Nephron (organoid): Measurements from ENCODE around the gene POU6F2.
"Not testable (repeated sequence)": the region's sequence is repeated elsewhere in the genome, so short reads cannot be mapped to it uniquely, and the experiment has no call there.

Experiments used
- H3K27ac Mint-ChIP-seq, 3 experiments: 2 replicates each; pipeline ENCODE4 v1.8.0; 2020; ENCODE audit warnings: mixed read lengths in 3 of 3, mild to moderate bottlenecking in 2 of 3, moderate library complexity in 1 of 3
- H3K27me3 Mint-ChIP-seq: 2 replicates; pipeline ENCODE4 v1.8.0; 2021; ENCODE audit warnings: low read depth, mild to moderate bottlenecking, moderate library complexity, mixed read lengths
- H3K36me3 Mint-ChIP-seq: 2 replicates; pipeline ENCODE4 v1.8.0; 2020; ENCODE audit warnings: low read depth, mixed read lengths
- H3K4me1 Mint-ChIP-seq: 2 replicates; pipeline ENCODE4 v1.8.0; 2020; ENCODE audit warnings: mixed read lengths
- H3K4me3 Mint-ChIP-seq, 3 experiments: 2 replicates each; pipeline ENCODE4 v1.8.0; 2020; ENCODE audit warnings: mild to moderate bottlenecking in 3 of 3, mixed read lengths in 3 of 3, moderate library complexity in 2 of 3
- H3K9me3 Mint-ChIP-seq: 2 replicates; pipeline ENCODE4 v1.8.0; 2020; ENCODE audit warnings: mixed read lengths
- CTCF ChIP-seq, 3 experiments: fragments of 200-600 bp; sonication (generic); IDR thresholded peaks; one replicate each; pipeline ENCODE4 v1.5.0; 2021; ENCODE audit warnings: antibody characterized with exemption in 3 of 3; ENCODE audit not compliant: unreplicated experiment in 3 of 3

POU6F2 gene

GRCh38 chr7:39186131-39186530, 208.4 kb downstream of the POU6F2 start:
- H3K9me3 Mint-ChIP-seq = peaks cover 3% of the 10 kb centered on the region
- no peak for TF ChIP-seq CTCF (IDR thresholded peaks at IDR 0.05; ENCODE audit: unreplicated experiment in 3 of 3)
- no peak overlapping the region for H3K4me3 Mint-ChIP-seq
- peaks cover 6% of the 10 kb centered on the region for H3K4me1 Mint-ChIP-seq
- peaks cover 8% of the 10 kb centered on the region for H3K27me3 Mint-ChIP-seq
- no peak overlapping the region for H3K27ac Mint-ChIP-seq
- H3K36me3 Mint-ChIP-seq = no peaks in the 10 kb centered on the region

GRCh38 chr7:39186671-39187070, 209.0 kb downstream of the POU6F2 start:
- Mint-ChIP-seq H3K4me1 (peaks cover 6% of the 10 kb centered on the region), H3K27me3 (peaks cover 8% of the 10 kb centered on the region)

GRCh38 chr7:39187130-39187529, 209.4 kb downstream of the POU6F2 start:
- H3K9me3 Mint-ChIP-seq = peaks cover 3% of the 10 kb centered on the region
- H3K4me3 Mint-ChIP-seq = no peak overlapping the region
- H3K27ac Mint-ChIP-seq = no peak overlapping the region
- peaks cover 6% of the 10 kb centered on the region for H3K4me1 Mint-ChIP-seq
- TF ChIP-seq CTCF (IDR thresholded peaks at IDR 0.05; ENCODE audit: unreplicated experiment in 3 of 3) = no peak
- peaks cover 8% of the 10 kb centered on the region for H3K27me3 Mint-ChIP-seq
- no peaks in the 10 kb centered on the region for H3K36me3 Mint-ChIP-seq

More at GRCh38 chr7:39186671-39187070, 209.0 kb downstream of the POU6F2 start:
- Mint-ChIP-seq H3K9me3 (peaks cover 3% of the 10 kb centered on the region), H3K27ac (no peak overlapping the region), H3K36me3 (no peaks in the 10 kb centered on the region), H3K4me3 (no peak overlapping the region)
- TF ChIP-seq CTCF (IDR thresholded peaks at IDR 0.05; ENCODE audit: unreplicated experiment in 3 of 3) = no peak

GRCh38 chr7:39192476-39192875, 214.8 kb downstream of the POU6F2 start:
- Mint-ChIP-seq H3K36me3 (no peaks in the 10 kb centered on the region), H3K27ac (no peak overlapping the region), H3K4me1 (no peaks in the 10 kb centered on the region), H3K4me3 (no peak overlapping the region), H3K27me3 (peaks cover 5% of the 10 kb centered on the region), H3K9me3 (no peaks in the 10 kb centered on the region)
- TF ChIP-seq CTCF (IDR thresholded peaks at IDR 0.05; ENCODE audit: unreplicated experiment in 3 of 3) = no peak

GRCh38 chr7:39194388-39194787, 216.7 kb downstream of the POU6F2 start:
- not testable (repeated sequence) for H3K4me3 Mint-ChIP-seq, H3K4me1 Mint-ChIP-seq, H3K9me3 Mint-ChIP-seq, H3K27ac Mint-ChIP-seq, H3K27me3 Mint-ChIP-seq, H3K36me3 Mint-ChIP-seq

GRCh38 chr7:39195967-39196366, 218.3 kb downstream of the POU6F2 start:
- peaks cover 8% of the 10 kb centered on the region for H3K27me3 Mint-ChIP-seq
- no peak overlapping the region for H3K4me3 Mint-ChIP-seq
- H3K4me1 Mint-ChIP-seq = peaks cover 4% of the 10 kb centered on the region
- H3K9me3 Mint-ChIP-seq = no peaks in the 10 kb centered on the region
- H3K36me3 Mint-ChIP-seq = no peaks in the 10 kb centered on the region
- H3K27ac Mint-ChIP-seq = no peak overlapping the region
- no peak for TF ChIP-seq CTCF (IDR thresholded peaks at IDR 0.05; ENCODE audit: unreplicated experiment in 3 of 3)
